GM10248 (cell line): Measurements from ENCODE around the gene CBLN3.

Source experiments
- CTCF ChIA-PET: fragments of 300-600 bp; sonication (Branson Sonifier 250); formaldehyde crosslinking; extraction: SDS; loops from one replicate; lab custom pipeline; 2021; ENCODE audit warnings: antibody characterized with exemption; lab: Yijun Ruan, JAX
- POLR2A ChIA-PET: fragments of 350-650 bp; sonication (Branson Sonifier 250); formaldehyde crosslinking; extraction: SDS; loops from one replicate; lab custom pipeline; 2020; ENCODE audit warnings: antibody characterized with exemption; lab: Yijun Ruan, JAX
- DNase-seq: peaks from one replicate; pipeline ENCODE4 v3.0.0; 2012; ENCODE audit errors: extremely low spot score
- CTCF ChIP-seq: IDR thresholded peaks from 2 replicates; pipeline ENCODE4 v1.5.1; 2012; ENCODE audit warnings: mild to moderate bottlenecking, low read depth; ENCODE audit errors: extremely low read depth, missing control alignments, control extremely low read depth

The CBLN3 gene

GRCh38 chr14:24401810-24402702, 27.4 kb downstream of the CBLN3 start:
- TF ChIP-seq CTCF: no peak
- POLR2A ChIA-PET: interaction anchor here (0.5 kb wide), 1 partner anchor 68 kb away, joined by 5 read pairs; no protein-coding TSS in a partner anchor
- CTCF ChIA-PET: interaction anchor here (1.0 to 2.3 kb wide), 3 partner anchors 9 to 68 kb away, joined by 3 to 9 read pairs (median 3); partner anchors contain the start of gene ADCY4
- no peak for DNase-seq

- ChIA-PET POLR2A (no interaction called here), CTCF (interaction anchor here (1.1 to 1.6 kb wide), 3 partner anchors 11 to 71 kb away, joined by 3 to 4 read pairs (median 3); no protein-coding TSS in a partner anchor)
- DNase-seq: no peak
- TF ChIP-seq CTCF: no peak
Measured at GRCh38 chr14:24399999-24400718, 29.3 kb downstream of the CBLN3 start.

GRCh38 chr14:24399447-24399822, 30.0 kb downstream of the CBLN3 start:
- DNase-seq: no peak
- CTCF ChIA-PET: interaction anchor here (1.2 to 1.6 kb wide), 2 partner anchors 20 to 70 kb away, joined by 3 to 4 read pairs; no protein-coding TSS in a partner anchor
- POLR2A ChIA-PET: no interaction called here
- no peak for TF ChIP-seq CTCF

GRCh38 chr14:24398653-24399446, 30.6 kb downstream of the CBLN3 start, which contains the start of gene NYNRIN:
Gene NYNRIN (plus strand): TSS chr14:24399003. CDS start chr14:24399247, 244 bp downstream.
- CTCF ChIA-PET: interaction anchor here (0.7 to 1.2 kb wide), 3 partner anchors 12 to 70 kb away, joined by 3 to 4 read pairs (median 3); no protein-coding TSS in a partner anchor
- POLR2A ChIA-PET: no interaction called here
- TF ChIP-seq CTCF: no peak
- no peak for DNase-seq

GRCh38 chr14:24398293-24398652, 31.2 kb downstream of the CBLN3 start:
- no peak for TF ChIP-seq CTCF
- DNase-seq: no peak
- CTCF ChIA-PET: interaction anchor here (0.7 to 0.9 kb wide), 2 partner anchors 13 to 39 kb away, joined by 3 to 4 read pairs; no protein-coding TSS in a partner anchor
- POLR2A ChIA-PET: no interaction called here
